K562 (cell line): ENCODE measurements around the gene FMN2.

Experiments used
- BRD9 ChIP-seq: fragments of 450-650 bp; IDR thresholded peaks from 2 replicates; pipeline ENCODE4 v1.6.1; 2018; ENCODE audit warnings: low read depth; ENCODE audit not compliant: partially characterized antibody
- GATA2 ChIP-seq: sonication (generic); formaldehyde crosslinking; IDR thresholded peaks from 2 replicates; pipeline ENCODE4 v1.4.0; 2020; ENCODE audit warnings: mild to moderate bottlenecking, missing genetic modification reagents
- MAX ChIP-seq: sonication (generic); formaldehyde crosslinking; IDR thresholded peaks from 2 replicates; pipeline ENCODE4 v1.9.0; 2022; ENCODE audit warnings: mild to moderate bottlenecking, missing genetic modification reagents
- TRIM24 ChIP-seq, 2 experiments: fragments of 450-650 bp; IDR thresholded peaks; 2 replicates each; pipeline ENCODE4 v1.6.1; 2016
- TF ChIP-seq, protein P1 (sequence below): sonication (generic); formaldehyde crosslinking; IDR thresholded peaks from 2 replicates; pipeline ENCODE4 v1.8.1; 2023; ENCODE audit warnings: mild to moderate bottlenecking, missing genetic modification reagents

GRCh38 chr1:240245629-240246020 lies 153.9 kb downstream of the FMN2 start:
- TF ChIP-seq BRD9 (no peak), TRIM24 (IDR thresholded peaks at IDR 0.05) (no peak), MAX (CRISPR knock-in tag) (no peak), GATA2 (CRISPR knock-in tag) (no peak)
- TF ChIP-seq, protein P1, sequence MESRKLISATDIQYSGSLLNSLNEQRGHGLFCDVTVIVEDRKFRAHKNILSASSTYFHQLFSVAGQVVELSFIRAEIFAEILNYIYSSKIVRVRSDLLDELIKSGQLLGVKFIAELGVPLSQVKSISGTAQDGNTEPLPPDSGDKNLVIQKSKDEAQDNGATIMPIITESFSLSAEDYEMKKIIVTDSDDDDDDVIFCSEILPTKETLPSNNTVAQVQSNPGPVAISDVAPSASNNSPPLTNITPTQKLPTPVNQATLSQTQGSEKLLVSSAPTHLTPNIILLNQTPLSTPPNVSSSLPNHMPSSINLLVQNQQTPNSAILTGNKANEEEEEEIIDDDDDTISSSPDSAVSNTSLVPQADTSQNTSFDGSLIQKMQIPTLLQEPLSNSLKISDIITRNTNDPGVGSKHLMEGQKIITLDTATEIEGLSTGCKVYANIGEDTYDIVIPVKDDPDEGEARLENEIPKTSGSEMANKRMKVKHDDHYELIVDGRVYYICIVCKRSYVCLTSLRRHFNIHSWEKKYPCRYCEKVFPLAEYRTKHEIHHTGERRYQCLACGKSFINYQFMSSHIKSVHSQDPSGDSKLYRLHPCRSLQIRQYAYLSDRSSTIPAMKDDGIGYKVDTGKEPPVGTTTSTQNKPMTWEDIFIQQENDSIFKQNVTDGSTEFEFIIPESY (CRISPR knock-in tag): no peak
